Measurements from ENCODE around the gene CASP8AP2.

Gene CASP8AP2

GRCh38 chr6:89843070-89843469, 13.4 kb downstream of the CASP8AP2 start:
- TF ChIP-seq GATA3 (IDR thresholded peaks at IDR 0.05; ENCODE audit: low read depth, low read length): no peak

- no peak for TF ChIP-seq GATA3 (IDR thresholded peaks at IDR 0.05; ENCODE audit: low read depth, low read length)
- TF ChIP-seq GATA2 (IDR thresholded peaks at IDR 0.05; ENCODE audit: low read depth, low read length): no peak
Measured at GRCh38 chr6:89853068-89853467, 23.4 kb downstream of the CASP8AP2 start.

GRCh38 chr6:89858041-89858440, 28.4 kb downstream of the CASP8AP2 start:
- TF ChIP-seq GATA2 (IDR thresholded peaks at IDR 0.05; ENCODE audit: low read depth, low read length) (no peak), GATA3 (IDR thresholded peaks at IDR 0.05; ENCODE audit: low read depth, low read length) (no peak)

- TF ChIP-seq GATA2 (IDR thresholded peaks at IDR 0.05; ENCODE audit: low read depth, low read length): no peak
- TF ChIP-seq GATA3 (IDR thresholded peaks at IDR 0.05; ENCODE audit: low read depth, low read length): no peak
Measured at GRCh38 chr6:89859744-89860143, 30.1 kb downstream of the CASP8AP2 start.

- TF ChIP-seq GATA2 (IDR thresholded peaks at IDR 0.05; ENCODE audit: low read depth, low read length) (no peak), GATA3 (IDR thresholded peaks at IDR 0.05; ENCODE audit: low read depth, low read length) (no peak)
Measured at GRCh38 chr6:89862273-89862672, 32.6 kb downstream of the CASP8AP2 start.

- TF ChIP-seq GATA3 (IDR thresholded peaks at IDR 0.05; ENCODE audit: low read depth, low read length): no peak
- no peak for TF ChIP-seq GATA2 (IDR thresholded peaks at IDR 0.05; ENCODE audit: low read depth, low read length)
Measured at GRCh38 chr6:89862698-89863097, 33.0 kb downstream of the CASP8AP2 start.

GRCh38 chr6:89866024-89866678, 36.5 kb downstream of the CASP8AP2 start:
- TF ChIP-seq GATA3 (IDR thresholded peaks at IDR 0.05; ENCODE audit: low read depth, low read length): no peak
- TF ChIP-seq GATA2 (IDR thresholded peaks at IDR 0.05; ENCODE audit: low read depth, low read length): no peak

- TF ChIP-seq GATA3 (IDR thresholded peaks at IDR 0.05; ENCODE audit: low read depth, low read length) (no peak), GATA2 (IDR thresholded peaks at IDR 0.05; ENCODE audit: low read depth, low read length) (no peak)
Measured at GRCh38 chr6:89873721-89874120, 44.0 kb downstream of the CASP8AP2 start.

- TF ChIP-seq GATA3 (IDR thresholded peaks at IDR 0.05; ENCODE audit: low read depth, low read length) (no peak), GATA2 (IDR thresholded peaks at IDR 0.05; ENCODE audit: low read depth, low read length) (no peak)
Measured at GRCh38 chr6:89874438-89874837, 44.8 kb downstream of the CASP8AP2 start.

- TF ChIP-seq GATA2 (IDR thresholded peaks at IDR 0.05; ENCODE audit: low read depth, low read length): no peak
- TF ChIP-seq GATA3 (IDR thresholded peaks at IDR 0.05; ENCODE audit: low read depth, low read length): no peak
Measured at GRCh38 chr6:89886378-89887120, 56.9 kb downstream of the CASP8AP2 start.

GRCh38 chr6:89887452-89888137, 57.9 kb downstream of the CASP8AP2 start:
- TF ChIP-seq GATA2 (IDR thresholded peaks at IDR 0.05; ENCODE audit: low read depth, low read length) (no peak), GATA3 (IDR thresholded peaks at IDR 0.05; ENCODE audit: low read depth, low read length) (no peak)

- TF ChIP-seq GATA2 (IDR thresholded peaks at IDR 0.05; ENCODE audit: low read depth, low read length) (no peak), GATA3 (IDR thresholded peaks at IDR 0.05; ENCODE audit: low read depth, low read length) (no peak)
Measured at GRCh38 chr6:89888138-89888514, 58.4 kb downstream of the CASP8AP2 start.

- TF ChIP-seq GATA2 (IDR thresholded peaks at IDR 0.05; ENCODE audit: low read depth, low read length) (no peak), GATA3 (IDR thresholded peaks at IDR 0.05; ENCODE audit: low read depth, low read length) (no peak)
Measured at GRCh38 chr6:89888871-89889270, 59.2 kb downstream of the CASP8AP2 start.

GRCh38 chr6:89894169-89894568, 64.5 kb downstream of the CASP8AP2 start, which contains the start of gene GJA10:
TSS of gene GJA10 (plus strand) at chr6:89894469. CDS start at chr6:89894469, 0 bp downstream.
- TF ChIP-seq GATA2 (IDR thresholded peaks at IDR 0.05; ENCODE audit: low read depth, low read length) (no peak), GATA3 (IDR thresholded peaks at IDR 0.05; ENCODE audit: low read depth, low read length) (no peak)
